GM12875 (cell line): ENCODE data around the gene PRKN.

Experiments used
- H3K4me3 ChIP-seq: one replicate; pipeline ENCODE4 v1.5.1; 2011; ENCODE audit warnings: low read depth, low read length, control low read depth
- TF ChIP-seq, protein P1 (sequence below): IDR thresholded peaks from 2 replicates; pipeline ENCODE4 v1.5.1; 2011; ENCODE audit warnings: low read depth, mild to moderate bottlenecking, control low read depth, inconsistent platforms, low read length, moderate library complexity, borderline replicate concordance; ENCODE audit not compliant: insufficient read depth

Gene PRKN

DNA sequence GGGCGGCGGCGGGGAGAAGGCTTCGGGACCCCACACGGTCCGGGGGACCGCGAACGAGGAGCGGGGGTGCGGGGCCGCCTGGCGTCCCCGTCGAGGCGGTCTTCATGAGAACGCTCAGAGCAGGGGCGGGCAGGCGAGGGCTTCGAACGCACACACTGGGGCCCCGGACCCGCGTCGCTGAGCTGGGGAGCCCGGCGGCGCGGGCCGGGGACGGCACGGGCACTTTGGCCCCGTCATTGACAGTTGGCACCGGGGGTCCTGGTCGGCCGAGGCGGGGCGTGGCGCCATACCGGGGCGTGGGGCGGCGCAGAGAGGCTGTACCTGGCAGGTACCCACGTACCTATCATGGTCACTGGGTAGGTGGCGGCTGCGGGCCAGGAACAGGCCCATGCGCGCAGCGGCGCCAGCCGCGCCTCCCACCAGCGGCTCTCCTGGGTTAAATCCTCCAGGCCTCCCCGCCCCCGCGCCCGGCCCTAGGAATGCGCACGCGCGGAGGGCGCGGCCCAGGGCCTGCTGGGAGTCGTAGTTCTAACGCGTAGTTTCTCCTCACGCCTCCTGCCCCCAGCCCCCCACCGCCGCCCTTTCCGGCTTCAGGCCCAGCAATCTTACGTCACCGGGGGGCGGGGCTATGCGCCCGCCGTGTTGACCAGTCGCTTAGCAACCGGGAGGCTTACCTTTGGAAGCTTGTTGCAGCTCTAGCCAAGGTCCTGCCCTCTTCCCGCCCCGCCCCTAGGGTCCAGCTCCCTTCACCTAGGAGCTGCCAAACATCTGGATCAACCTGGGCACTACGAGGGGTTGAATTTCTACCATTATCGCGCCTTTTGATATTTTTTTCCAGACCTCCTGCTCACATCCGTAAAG lies at the start of gene PRKN, which contains the start of gene PACRG:
TSS of gene PRKN (minus strand) at position 445 of the 861 bp plus-strand sequence.
TSS of gene PACRG (plus strand) at position 653 of the 861 bp plus-strand sequence.
- TF ChIP-seq, protein P1, sequence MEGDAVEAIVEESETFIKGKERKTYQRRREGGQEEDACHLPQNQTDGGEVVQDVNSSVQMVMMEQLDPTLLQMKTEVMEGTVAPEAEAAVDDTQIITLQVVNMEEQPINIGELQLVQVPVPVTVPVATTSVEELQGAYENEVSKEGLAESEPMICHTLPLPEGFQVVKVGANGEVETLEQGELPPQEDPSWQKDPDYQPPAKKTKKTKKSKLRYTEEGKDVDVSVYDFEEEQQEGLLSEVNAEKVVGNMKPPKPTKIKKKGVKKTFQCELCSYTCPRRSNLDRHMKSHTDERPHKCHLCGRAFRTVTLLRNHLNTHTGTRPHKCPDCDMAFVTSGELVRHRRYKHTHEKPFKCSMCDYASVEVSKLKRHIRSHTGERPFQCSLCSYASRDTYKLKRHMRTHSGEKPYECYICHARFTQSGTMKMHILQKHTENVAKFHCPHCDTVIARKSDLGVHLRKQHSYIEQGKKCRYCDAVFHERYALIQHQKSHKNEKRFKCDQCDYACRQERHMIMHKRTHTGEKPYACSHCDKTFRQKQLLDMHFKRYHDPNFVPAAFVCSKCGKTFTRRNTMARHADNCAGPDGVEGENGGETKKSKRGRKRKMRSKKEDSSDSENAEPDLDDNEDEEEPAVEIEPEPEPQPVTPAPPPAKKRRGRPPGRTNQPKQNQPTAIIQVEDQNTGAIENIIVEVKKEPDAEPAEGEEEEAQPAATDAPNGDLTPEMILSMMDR = no peak
- peak within 1 kb of the TSS; percentile 54 for H3K4me3 ChIP-seq

DNA sequence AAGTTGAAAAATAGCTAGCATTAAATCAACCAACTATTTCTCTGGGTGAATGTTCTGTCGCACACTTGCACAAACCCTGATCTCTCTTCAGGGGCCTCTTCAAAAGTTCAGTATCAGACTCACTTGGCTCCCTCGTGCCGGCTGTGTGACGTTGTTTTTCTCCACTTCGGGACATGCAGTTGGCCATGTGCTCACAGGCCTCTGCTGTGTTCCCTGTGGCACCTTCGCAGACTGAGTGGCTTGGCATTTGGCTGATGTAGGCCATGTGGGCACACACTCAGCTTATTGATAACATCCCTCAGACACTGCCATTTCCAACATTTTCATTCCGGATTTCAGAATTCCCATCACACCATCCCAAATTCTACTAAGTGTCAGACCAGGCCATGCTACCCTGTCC lies 49.5 kb upstream of the PRKN start:
- H3K4me3 ChIP-seq = no peak overlapping the region
- TF ChIP-seq, protein P1 = no peak

DNA sequence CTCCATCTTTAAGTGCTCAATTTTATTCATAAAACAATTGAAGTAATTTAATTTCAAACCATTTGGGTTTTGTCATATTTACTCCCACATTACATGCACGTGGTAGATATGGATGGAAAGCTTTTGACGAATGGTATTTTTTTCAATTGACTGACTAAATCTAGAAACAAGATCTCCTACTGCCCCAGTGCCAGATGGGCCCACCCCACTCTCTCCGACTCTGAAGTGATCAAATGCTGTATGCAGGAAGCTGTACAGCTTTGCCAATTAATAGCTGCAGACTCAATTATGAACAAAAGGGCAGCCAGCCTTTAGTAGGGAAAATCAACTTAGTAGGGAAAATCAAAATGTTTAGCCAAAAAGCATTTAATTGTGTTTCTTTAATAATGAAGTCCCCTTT lies 46.4 kb upstream of the PRKN start:
- no peak overlapping the region for H3K4me3 ChIP-seq
- TF ChIP-seq, protein P1 = no peak

DNA sequence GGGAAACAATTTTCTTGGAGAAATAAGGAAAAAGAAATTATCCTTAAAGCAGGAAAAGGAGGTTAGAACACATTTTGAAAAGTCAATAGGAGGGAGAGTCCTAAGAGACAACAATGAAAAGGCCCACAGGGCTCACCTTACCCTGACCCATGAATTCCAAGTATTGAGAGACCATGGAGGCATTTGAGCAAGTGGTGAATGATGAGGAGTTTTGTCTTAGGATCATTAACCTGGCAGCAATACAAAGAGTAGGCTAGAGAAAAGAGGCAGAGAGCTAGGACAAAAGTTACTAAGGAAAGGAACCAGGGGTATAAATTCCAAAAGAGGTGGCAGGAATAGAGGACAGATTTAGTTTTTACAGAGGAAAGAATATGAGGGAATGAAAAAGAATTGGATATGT lies 44.9 kb upstream of the PRKN start:
- H3K4me3 ChIP-seq = no peak overlapping the region
- TF ChIP-seq, protein P1 = no peak

DNA sequence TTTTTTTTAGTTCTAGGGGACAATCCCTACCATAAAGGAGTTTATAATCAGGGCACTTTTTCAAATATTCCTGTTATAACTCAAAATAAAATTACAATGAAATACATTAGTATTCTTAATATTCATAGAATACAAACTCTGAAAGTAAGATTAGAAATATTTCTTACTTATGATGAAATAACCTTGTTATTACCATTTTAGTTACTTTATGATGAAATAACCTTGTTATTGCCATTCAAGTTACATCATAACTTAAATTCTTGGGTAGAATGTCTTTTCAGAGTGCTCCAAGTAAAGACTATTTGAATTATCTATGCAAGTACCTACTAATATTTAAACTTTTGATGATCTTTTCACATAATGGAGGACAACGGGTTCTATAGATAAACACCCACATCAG lies 43.4 kb upstream of the PRKN start:
- no peak overlapping the region for H3K4me3 ChIP-seq
- TF ChIP-seq, protein P1 = no peak

DNA sequence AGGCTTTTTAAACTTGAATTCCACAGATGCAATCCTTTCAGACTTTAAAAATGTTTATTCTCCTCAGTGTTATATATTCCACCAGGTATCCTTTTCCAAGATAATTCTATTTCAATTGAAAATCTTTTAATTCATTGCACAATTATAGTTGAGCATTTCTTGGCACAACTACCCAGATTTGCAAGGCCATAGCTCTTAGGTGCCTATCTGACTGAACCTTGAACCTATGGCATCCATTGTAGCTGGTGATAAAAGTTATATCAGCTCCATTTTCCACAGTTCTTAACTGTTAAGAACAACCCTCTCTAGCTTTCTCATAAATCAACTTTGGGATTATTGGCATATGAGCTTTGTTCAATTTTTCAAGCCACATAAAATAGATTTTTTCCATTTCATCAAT lies 42.6 kb upstream of the PRKN start:
- TF ChIP-seq, protein P1 = no peak
- H3K4me3 ChIP-seq = no peak overlapping the region

DNA sequence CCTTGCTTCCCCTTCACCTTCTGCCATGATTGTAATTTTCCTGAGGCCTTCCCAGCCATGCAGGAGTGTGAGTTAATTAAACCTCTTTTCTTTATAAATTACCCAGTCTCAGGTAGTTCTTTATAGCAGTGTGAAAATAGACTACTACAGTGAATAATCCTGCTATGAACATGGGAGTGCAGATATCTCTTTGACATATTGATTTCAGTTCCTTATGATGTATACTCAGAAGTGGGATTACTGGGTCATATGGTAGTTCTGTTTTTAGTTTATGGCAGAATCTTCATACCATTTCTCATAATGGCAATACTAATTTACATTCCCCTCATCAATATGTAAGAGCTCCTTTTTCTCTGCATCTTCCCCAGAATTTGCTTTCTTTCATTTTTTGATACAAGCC lies 26.2 kb upstream of the PRKN start:
- H3K4me3 ChIP-seq = no peak overlapping the region
- TF ChIP-seq, protein P1 = no peak
